Effector memory CD8-positive, alpha-beta T cell (primary cell): ENCODE data around the gene ENTPD7.

Source experiments
- ATAC-seq: fragments of 150-1000 bp; cut with Tn5 transposase; replicated peaks from 2 replicates; pipeline ENCODE4 v1.10.0; 2021; ENCODE audit warnings: mild to moderate bottlenecking, moderate library complexity
- DNase-seq, 3 experiments: peaks; one replicate each; pipeline ENCODE4 v3.0.0; 2021
- H3K27ac Mint-ChIP-seq, 2 donors: one replicate each; pipeline ENCODE4 v1.8.0; 2022; ENCODE audit warnings: mild to moderate bottlenecking in 2 of 2, mixed read lengths in 2 of 2, moderate library complexity in 2 of 2
- H3K27me3 Mint-ChIP-seq, 2 donors: one replicate each; pipeline ENCODE4 v1.8.0; 2022; ENCODE audit warnings: mixed read lengths in 2 of 2
- H3K36me3 Mint-ChIP-seq: one replicate; pipeline ENCODE4 v1.8.0; 2022; ENCODE audit warnings: mild to moderate bottlenecking, moderate library complexity, mixed read lengths; ENCODE audit not compliant: insufficient read depth
- H3K4me1 Mint-ChIP-seq, 2 donors: one replicate each; pipeline ENCODE4 v1.8.0; 2022; ENCODE audit warnings: low read depth in 2 of 2, mixed read lengths in 2 of 2
- H3K4me3 Mint-ChIP-seq, 2 donors: one replicate each; pipeline ENCODE4 v1.8.0; 2022; ENCODE audit warnings: mild to moderate bottlenecking in 2 of 2, mixed read lengths in 2 of 2, moderate library complexity in 2 of 2
- H3K9me3 Mint-ChIP-seq, 2 donors: one replicate each; pipeline ENCODE4 v1.8.0; 2022; ENCODE audit warnings: mixed read lengths in 2 of 2

ENTPD7 gene

DNA sequence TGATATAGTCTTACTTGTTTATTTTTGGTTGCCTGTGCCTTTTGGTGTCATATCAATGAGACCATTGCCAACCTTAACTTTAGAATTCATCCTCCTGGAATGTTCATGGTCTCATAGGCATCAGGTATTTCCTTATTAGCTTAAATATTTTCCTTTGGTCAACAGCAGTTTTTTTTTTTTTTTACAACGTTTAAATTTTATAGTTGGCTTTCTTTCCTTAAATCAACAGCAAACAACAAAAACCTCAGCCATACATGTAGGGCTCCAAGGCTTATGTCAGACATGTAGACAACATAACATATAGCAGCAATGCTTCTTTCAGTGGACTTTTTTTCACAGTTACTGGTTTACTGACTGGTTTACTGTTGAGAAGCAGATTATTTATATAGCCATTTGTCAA lies 22.7 kb downstream of the ENTPD7 start:
- no peaks in the 10 kb centered on the region for H3K9me3 Mint-ChIP-seq
- ATAC-seq (no peak), DNase-seq (no peak)
- H3K4me3 Mint-ChIP-seq = no peak overlapping the region
- no peak overlapping the region for H3K27ac Mint-ChIP-seq
- no peaks in the 10 kb centered on the region for H3K4me1 Mint-ChIP-seq
- peaks cover 8% of the 10 kb centered on the region for H3K36me3 Mint-ChIP-seq
- no peaks in the 10 kb centered on the region for H3K27me3 Mint-ChIP-seq

DNA sequence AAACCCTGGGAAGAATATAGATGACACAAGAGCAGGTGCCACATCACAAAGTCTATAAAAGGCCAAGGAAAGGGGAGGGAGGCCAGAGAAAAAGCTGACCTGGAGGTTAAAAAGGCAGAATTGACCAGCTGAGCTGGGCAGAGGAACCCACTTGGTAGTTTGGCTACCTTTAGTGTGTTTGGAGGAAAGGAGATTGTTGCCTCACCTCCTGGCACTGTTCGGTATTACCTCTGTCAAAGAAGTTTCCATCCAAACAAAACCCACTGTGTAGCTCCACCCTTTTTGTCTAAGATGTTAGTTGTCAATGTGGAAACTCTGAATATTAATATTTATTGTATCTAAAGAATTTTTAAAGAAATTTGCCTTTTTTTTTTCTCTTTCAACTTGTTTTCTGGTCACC lies 23.4 kb downstream of the ENTPD7 start:
- Mint-ChIP-seq H3K4me3 (no peak overlapping the region), H3K27ac (peak overlapping the region in 1 of 2 donors; percentile 13), H3K4me1 (no peaks in the 10 kb centered on the region), H3K36me3 (peaks cover 10% of the 10 kb centered on the region), H3K27me3 (no peaks in the 10 kb centered on the region), H3K9me3 (no peaks in the 10 kb centered on the region)
- no peak for ATAC-seq
- DNase-seq = no peak

DNA sequence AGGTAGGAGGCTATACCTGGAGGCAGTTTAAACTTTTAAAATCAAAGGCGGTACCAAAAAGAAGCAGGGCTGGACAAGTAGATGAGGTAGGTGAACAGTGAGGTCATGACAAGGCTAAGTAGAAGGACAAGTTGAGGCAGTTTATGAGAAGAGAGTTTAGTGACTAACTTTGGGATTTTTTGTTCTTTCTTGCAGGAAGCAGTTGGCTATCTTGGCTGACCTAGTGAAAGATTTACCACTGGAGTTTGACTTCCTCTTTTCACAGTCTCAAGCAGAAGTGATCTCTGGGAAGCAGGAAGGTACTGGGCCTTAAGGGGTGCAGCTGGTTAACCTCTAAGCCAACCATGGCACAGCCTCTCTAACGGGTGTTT lies 26.3 kb downstream of the ENTPD7 start:
- H3K36me3 Mint-ChIP-seq = peaks cover 10% of the 10 kb centered on the region
- H3K27ac Mint-ChIP-seq = no peak overlapping the region
- no peak overlapping the region for H3K4me3 Mint-ChIP-seq
- no peaks in the 10 kb centered on the region for H3K27me3 Mint-ChIP-seq
- H3K4me1 Mint-ChIP-seq = no peaks in the 10 kb centered on the region
- no peaks in the 10 kb centered on the region for H3K9me3 Mint-ChIP-seq
- ATAC-seq = no peak
- no peak for DNase-seq

DNA sequence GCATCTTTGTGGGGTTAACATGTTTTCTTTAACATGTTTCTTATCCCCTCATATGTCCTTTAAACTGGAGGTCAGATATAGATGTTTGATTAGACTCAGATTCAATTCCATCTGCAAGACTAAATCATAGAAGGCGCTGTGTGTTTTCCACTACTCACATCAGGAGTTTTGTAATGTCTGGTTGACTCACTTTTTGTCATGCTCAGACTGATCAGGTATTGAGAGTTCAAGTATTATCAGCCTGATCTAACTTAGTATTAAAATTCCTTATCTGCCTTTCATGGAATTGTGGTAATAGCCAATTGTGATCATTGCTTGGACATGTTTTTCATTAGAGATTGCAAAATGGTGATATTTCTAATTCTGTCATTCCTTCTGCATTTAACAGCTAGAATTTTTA lies 30.2 kb downstream of the ENTPD7 start:
- Mint-ChIP-seq H3K9me3 (no peaks in the 10 kb centered on the region), H3K4me1 (no peaks in the 10 kb centered on the region), H3K4me3 (no peak overlapping the region), H3K36me3 (peaks cover 13% of the 10 kb centered on the region), H3K27ac (no peak overlapping the region), H3K27me3 (no peaks in the 10 kb centered on the region)
- no peak for ATAC-seq
- no peak for DNase-seq

DNA sequence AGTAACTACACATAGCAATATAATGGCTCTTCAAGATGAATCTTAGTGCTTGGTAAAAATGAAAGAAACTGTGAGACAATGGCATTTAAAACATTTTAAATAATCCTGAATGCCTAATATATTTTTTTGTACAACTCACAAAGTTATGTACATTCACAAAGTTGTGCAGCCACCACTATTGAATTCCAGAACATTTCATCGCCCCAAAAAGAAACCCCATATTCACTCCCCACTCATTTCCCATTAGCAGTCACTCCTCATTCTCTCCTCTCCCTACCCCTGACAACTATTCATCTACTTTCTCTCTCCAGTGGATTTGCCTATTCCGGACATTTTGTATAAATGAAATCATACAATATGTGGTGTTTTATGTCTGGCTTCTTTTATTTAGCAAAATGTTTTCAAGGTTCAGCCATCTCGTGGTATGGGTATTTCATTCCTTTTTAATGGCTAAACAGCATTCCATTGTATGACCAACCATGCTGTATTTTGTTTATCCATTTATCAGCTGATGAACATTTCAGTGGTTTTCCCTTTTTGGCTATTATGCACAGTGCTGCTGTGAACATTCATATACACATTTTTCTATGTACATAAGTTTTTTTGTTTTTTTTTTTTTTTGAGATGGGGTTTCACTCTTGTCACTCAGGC lies 34.7 kb downstream of the ENTPD7 start:
- H3K4me3 Mint-ChIP-seq = no peak overlapping the region
- DNase-seq = no peak
- ATAC-seq = no peak
- H3K36me3 Mint-ChIP-seq = peaks cover 20% of the 10 kb centered on the region
- H3K9me3 Mint-ChIP-seq = no peaks in the 10 kb centered on the region
- no peak overlapping the region for H3K27ac Mint-ChIP-seq
- H3K27me3 Mint-ChIP-seq = no peaks in the 10 kb centered on the region
- no peaks in the 10 kb centered on the region for H3K4me1 Mint-ChIP-seq

DNA sequence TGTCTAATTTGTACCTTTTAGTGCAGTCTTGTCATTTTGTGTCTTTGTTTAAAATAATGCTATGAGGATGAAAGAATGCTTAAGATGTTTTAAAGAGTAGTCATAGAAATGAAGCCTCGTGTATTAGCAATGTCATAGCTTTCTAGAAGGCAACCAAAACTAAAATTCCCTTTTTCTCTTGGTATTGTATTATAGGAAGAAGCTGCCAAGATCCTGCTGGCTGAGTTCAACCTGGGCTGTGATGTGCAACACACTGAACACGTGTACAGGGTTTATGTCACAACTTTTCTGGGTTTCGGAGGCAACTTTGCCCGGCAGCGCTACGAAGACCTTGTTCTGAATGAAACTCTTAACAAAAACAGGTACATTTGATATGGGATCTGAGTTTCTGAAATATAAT lies 36.5 kb downstream of the ENTPD7 start:
- ATAC-seq (no peak), DNase-seq (no peak)
- no peak overlapping the region for H3K4me3 Mint-ChIP-seq
- no peaks in the 10 kb centered on the region for H3K27me3 Mint-ChIP-seq
- H3K27ac Mint-ChIP-seq = no peak overlapping the region
- H3K36me3 Mint-ChIP-seq = peaks cover 22% of the 10 kb centered on the region
- no peaks in the 10 kb centered on the region for H3K9me3 Mint-ChIP-seq
- H3K4me1 Mint-ChIP-seq = no peaks in the 10 kb centered on the region

DNA sequence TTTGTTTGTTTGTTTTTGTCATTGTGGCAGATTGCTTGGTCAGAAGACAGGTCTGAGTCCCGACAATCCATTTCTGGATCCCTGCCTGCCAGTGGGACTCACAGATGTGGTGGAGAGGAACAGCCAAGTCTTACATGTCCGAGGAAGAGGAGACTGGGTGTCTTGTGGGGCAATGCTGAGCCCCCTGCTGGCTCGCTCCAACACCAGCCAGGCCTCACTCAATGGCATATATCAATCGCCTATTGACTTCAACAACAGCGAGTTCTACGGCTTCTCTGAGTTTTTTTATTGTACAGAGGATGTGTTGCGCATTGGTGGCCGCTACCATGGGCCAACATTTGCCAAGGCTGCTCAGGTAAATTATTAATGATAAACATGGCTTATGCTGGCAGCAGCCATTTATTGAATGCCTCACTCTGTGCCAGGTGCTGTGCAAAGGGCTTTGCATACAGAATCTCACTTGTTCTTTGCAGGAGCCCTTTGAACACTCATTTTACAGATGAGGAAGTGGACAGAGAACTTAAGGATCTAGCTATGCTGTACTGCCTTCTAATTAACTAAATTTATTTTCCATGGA lies 39.3 kb downstream of the ENTPD7 start:
- no peaks in the 10 kb centered on the region for H3K4me1 Mint-ChIP-seq
- no peak for ATAC-seq
- no peak overlapping the region for H3K4me3 Mint-ChIP-seq
- H3K9me3 Mint-ChIP-seq = no peaks in the 10 kb centered on the region
- DNase-seq = no peak
- H3K36me3 Mint-ChIP-seq = peaks cover 25% of the 10 kb centered on the region
- no peak overlapping the region for H3K27ac Mint-ChIP-seq
- H3K27me3 Mint-ChIP-seq = no peaks in the 10 kb centered on the region

DNA sequence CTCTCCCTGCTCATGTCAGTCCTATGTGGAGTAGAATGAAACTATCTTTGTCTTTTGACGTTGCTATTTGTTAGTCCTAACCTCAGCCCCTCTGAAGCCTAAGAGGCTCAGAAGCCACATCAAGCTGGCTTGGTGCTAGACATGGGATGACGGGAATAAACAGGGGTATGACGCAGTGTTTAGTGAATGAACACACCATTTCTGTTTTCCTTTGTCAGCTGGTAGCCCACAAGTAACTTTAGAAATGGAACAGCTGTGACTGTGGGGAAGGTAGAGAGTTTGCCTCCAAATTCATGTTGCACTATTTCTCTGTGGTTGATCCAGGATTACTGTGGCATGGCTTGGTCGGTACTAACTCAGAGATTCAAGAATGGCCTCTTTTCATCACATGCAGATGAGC lies 41.3 kb downstream of the ENTPD7 start:
- ATAC-seq (no peak), DNase-seq (no peak)
- no peaks in the 10 kb centered on the region for H3K4me1 Mint-ChIP-seq
- H3K27ac Mint-ChIP-seq = peak overlapping the region in 1 of 2 donors; percentile 50
- H3K27me3 Mint-ChIP-seq = no peaks in the 10 kb centered on the region
- no peaks in the 10 kb centered on the region for H3K9me3 Mint-ChIP-seq
- H3K36me3 Mint-ChIP-seq = peaks cover 21% of the 10 kb centered on the region
- no peak overlapping the region for H3K4me3 Mint-ChIP-seq

DNA sequence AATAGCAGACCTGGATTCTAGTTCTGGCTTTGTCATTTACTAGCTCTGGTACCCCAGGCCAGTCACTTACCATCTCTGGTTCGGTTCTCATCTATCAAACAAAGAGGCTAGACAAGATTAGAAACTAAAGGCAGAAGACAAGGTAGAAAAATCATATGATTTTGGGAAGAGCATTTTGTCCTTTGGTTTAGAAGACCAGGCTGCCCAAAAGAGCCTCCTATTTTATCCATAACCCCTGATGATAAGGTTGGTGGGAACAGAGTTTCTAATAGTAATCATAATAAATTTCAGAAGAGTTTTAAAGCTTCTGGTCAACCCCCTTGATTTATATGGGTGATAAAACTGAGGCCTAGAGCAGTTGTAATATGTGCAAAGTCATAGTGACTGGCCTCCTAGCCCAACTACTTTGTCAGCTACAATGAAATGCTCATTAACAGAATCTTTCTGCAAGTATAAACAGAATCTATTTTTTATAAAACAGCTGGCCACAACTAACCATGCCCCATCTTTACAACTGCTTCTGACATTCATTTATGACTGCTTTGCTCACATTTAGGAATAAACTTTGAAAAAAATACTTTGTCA lies 49.2 kb downstream of the ENTPD7 start:
- Mint-ChIP-seq H3K36me3 (peaks cover 5% of the 10 kb centered on the region), H3K27me3 (no peaks in the 10 kb centered on the region), H3K9me3 (no peaks in the 10 kb centered on the region), H3K27ac (no peak overlapping the region), H3K4me3 (no peak overlapping the region), H3K4me1 (peaks cover 0 to 1% of the 10 kb centered on the region in 2 donors)
- ATAC-seq (no peak), DNase-seq (no peak)

DNA sequence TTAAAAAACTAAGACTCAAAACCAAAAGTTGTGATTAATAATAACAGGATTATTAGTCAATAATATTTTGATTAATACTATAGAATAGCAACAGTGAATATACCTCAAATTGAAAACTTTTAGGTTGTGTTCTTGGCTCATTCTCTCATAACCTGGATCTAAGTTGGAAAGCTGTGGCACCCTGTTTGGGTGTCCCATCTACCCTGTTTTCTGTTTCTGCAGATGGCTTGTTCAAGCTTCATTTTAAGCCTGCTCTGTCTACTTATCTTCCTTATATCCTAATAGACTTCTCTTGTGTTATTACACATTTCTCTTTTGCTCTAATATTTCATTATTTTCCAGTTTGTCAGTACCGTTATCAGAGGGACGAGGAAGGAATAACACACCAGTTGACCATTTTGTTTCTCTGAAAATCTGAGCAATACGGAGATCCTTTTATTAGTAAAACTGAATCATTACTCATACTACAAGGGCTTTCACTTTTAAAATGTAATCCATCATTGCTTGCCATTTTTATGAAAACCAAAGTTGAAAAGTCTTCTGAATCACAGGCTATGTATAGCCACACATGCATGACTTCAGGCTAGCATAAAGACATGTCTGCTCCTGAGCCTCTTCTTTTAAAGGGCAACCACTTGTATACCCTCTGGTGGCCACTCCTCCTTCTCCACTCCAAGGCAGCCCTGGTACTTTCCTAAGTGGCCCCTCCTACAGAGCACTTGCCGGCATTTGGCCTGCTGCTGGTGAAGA lies 50.3 kb downstream of the ENTPD7 start:
- peaks cover 0 to 1% of the 10 kb centered on the region in 2 donors for H3K4me1 Mint-ChIP-seq
- H3K9me3 Mint-ChIP-seq = no peaks in the 10 kb centered on the region
- DNase-seq (no peak), ATAC-seq (no peak)
- peak overlapping the region; percentile 39 to 82 for H3K27ac Mint-ChIP-seq
- H3K36me3 Mint-ChIP-seq = peaks cover 17% of the 10 kb centered on the region
- H3K27me3 Mint-ChIP-seq = no peaks in the 10 kb centered on the region
- H3K4me3 Mint-ChIP-seq = no peak overlapping the region

DNA sequence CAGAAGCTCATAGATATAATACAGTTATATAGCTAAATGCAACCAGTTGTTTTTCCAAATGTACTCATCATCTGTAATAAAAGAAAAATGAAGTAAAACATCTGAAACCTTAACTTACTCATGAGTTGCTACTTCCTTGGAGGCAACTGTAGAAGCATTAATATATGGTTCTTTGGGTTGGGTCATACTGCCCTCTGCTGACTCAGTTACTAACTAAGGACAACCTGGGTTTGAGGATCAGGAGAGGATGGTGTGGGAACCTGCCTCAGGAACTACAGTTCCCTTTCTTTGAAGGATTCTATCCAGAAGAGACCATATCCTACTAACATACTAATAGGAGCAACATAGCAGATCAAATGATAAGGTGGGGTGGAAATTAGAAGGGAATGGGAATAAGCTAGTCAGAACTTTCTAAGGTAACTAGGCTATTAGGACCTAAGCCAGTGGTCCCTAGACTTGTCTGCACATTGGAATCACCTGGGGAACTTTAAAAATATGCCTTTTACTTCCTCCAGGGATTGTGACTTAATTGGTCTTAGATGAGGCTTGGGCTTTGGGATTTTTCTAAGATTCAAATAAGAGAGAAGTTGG lies 51.9 kb downstream of the ENTPD7 start:
- ATAC-seq (peak; percentile 53), DNase-seq (peak; percentile 8 to 31 (median 15))
- Mint-ChIP-seq H3K36me3 (peaks cover 31% of the 10 kb centered on the region), H3K27me3 (no peaks in the 10 kb centered on the region), H3K4me3 (no peak overlapping the region), H3K9me3 (no peaks in the 10 kb centered on the region), H3K27ac (no peak overlapping the region), H3K4me1 (peaks cover 0 to 1% of the 10 kb centered on the region in 2 donors)

DNA sequence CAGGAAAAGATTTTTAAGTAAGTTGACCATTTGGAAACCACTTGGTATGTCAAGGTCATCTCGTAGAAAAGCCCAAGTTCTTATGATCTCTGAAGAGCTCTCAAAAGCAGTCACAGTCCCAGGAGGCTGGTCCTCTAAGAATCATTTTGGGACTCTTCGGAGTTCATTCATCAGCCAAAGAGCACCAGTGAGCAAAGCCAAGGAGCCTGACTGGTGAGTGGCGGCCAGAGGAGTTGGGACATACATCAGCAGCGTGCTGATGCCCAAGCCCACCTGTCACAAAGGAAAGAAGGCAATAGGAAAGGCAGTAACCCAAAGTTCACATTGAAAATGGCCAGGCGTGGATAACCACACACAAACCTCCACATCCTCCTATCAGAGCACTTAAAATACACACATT lies 55.1 kb downstream of the ENTPD7 start:
- H3K4me3 Mint-ChIP-seq = no peak overlapping the region
- H3K27ac Mint-ChIP-seq = no peak overlapping the region
- no peak for DNase-seq
- H3K9me3 Mint-ChIP-seq = no peaks in the 10 kb centered on the region
- no peaks in the 10 kb centered on the region for H3K27me3 Mint-ChIP-seq
- peaks cover 44% of the 10 kb centered on the region for H3K36me3 Mint-ChIP-seq
- no peak for ATAC-seq
- H3K4me1 Mint-ChIP-seq = peaks cover 0 to 1% of the 10 kb centered on the region in 2 donors

DNA sequence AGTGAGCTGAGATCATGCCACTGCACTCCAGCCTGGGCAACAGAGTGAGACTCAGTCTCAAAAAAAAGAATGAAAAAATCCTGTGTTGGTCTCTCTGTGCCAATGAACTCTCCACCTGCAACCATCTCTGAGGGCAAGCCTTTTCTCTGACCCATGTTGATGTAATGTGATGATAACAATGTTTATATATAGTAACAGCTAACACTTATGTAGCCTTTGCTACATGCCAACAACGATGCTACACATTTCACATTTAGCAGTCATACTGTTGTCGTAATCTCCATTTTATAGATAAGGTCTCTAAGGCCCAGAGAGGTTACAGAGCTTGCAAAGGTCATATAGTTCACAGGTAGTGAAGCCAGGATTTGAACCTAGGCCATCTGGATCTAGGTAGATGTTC lies 61.1 kb downstream of the ENTPD7 start:
- no peak overlapping the region for H3K27ac Mint-ChIP-seq

More for the DNA sequence above, 61.1 kb downstream of the ENTPD7 start:
- Mint-ChIP-seq H3K36me3 (peaks cover 60% of the 10 kb centered on the region), H3K4me3 (no peak overlapping the region), H3K4me1 (peaks cover 0 to 3% of the 10 kb centered on the region in 2 donors), H3K9me3 (no peaks in the 10 kb centered on the region), H3K27me3 (no peaks in the 10 kb centered on the region)
- DNase-seq (no peak), ATAC-seq (no peak)
